ENCODE results near the gene SHKBP1. TPM values are rescaled to one million over a fixed set of nuclear protein-coding genes. Genes with fewer than 3 reads are reported as not detected.
A peak's percentile ranks its signal among the peaks of the same experiment; 100 is the strongest.

The SHKBP1 gene
- total and polyA plus RNA-seq, 10 of the 15 experiments (the other 5 are each of a cell fraction or from before 2014, with no cell fraction given): 2.3 to 123 (median 67.0) TPM

- H3K4me3 ChIP-seq: no peak overlapping the region
- no peaks in the 10 kb centered on the region for H3K27me3 ChIP-seq (replicated peaks in 1 of 2; ENCODE audit: control insufficient read depth in 2 of 2, insufficient read depth in 2 of 2, low read length in 1 of 2)
- H4K20me1 ChIP-seq (ENCODE audit: control insufficient read depth, insufficient read depth): no peaks in the 10 kb centered on the region
- no peak overlapping the region for H3K9ac ChIP-seq (ENCODE audit: control insufficient read depth, insufficient read depth, low read length)
- intact Hi-C loops (cut with micrococcal nuclease; ENCODE audit: unreplicated experiment): no loop called here
- H3K27ac ChIP-seq (ENCODE audit: control insufficient read depth, insufficient read depth): no peak overlapping the region
- H3K4me1 ChIP-seq (ENCODE audit: control insufficient read depth, insufficient read depth, low read length): peaks cover 5% of the 10 kb centered on the region; the same call in 1 of the 2 replicates
- ChIA-PET CTCF (no interaction called here), POLR2A (interaction anchor here (0.6 kb wide), 1 partner anchor 72 kb away, joined by 3 read pairs; no protein-coding TSS in a partner anchor), SMC1A (ENCODE audit: uncharacterized antibody, unreplicated experiment) (no interaction called here), RAD21 (ENCODE audit: unreplicated experiment) (interaction anchor here (0.7 kb wide), 1 partner anchor 270 kb away, joined by 3 read pairs; no protein-coding TSS in a partner anchor)
- FAIRE-seq: no peak
- H3K79me2 ChIP-seq (ENCODE audit: control insufficient read depth, insufficient read depth, low read length): no peaks in the 10 kb centered on the region
- ATAC-seq: no peak
- no peak for DNase-seq (ENCODE audit: low read depth, low spot score)
- no peaks in the 10 kb centered on the region for H3K36me3 ChIP-seq (ENCODE audit: control insufficient read depth in 2 of 2, insufficient read depth in 2 of 2, low read length in 1 of 2)
- WGBS (ENCODE audit: insufficient coverage, insufficient replicate concordance, low lambda C conversion rate, missing lambda C conversion rate): 12% methylated on average over 5 of the region's 5 CpGs
- peak overlapping the region; percentile 21; the same call in 1 of the 2 replicates for H2AFZ ChIP-seq (ENCODE audit: control insufficient read depth, low read depth, low read length)
- no TSS peak for BruUV-seq (replicated peaks)
- no peak for TF ChIP-seq IKZF1 (conservative IDR thresholded peaks at IDR 0.05)
- no peak for TF ChIP-seq ASH2L (IDR thresholded peaks at IDR 0.05; ENCODE audit: borderline replicate concordance, low read depth)
- no peak for TF ChIP-seq MYC (IDR thresholded peaks at IDR 0.05; ENCODE audit: insufficient read depth, insufficient read length, insufficient replicate concordance, low read length, severe bottlenecking)
- TF ChIP-seq IRF3 (IDR thresholded peaks at IDR 0.05): no peak
- no peak for TF ChIP-seq POU2F2 (IDR thresholded peaks at IDR 0.05; ENCODE audit: borderline replicate concordance, low read depth, low read length)
- TF ChIP-seq SMAD1 (IDR thresholded peaks at IDR 0.05; ENCODE audit: low read depth, partially characterized antibody): no peak
- peak; percentile 54 for TF ChIP-seq MEF2B (IDR thresholded peaks at IDR 0.05; ENCODE audit: partially characterized antibody, poor library complexity, severe bottlenecking)
- 0 out of 2 replicates have a peak, but pooled peaks have one; percentile 15 for TF ChIP-seq MTA2 (IDR thresholded peaks at IDR 0.05; ENCODE audit: low read depth)
- no peak for TF ChIP-seq RCOR1 (conservative IDR thresholded peaks at IDR 0.05; ENCODE audit: low read depth, low read length)
- no peak for TF ChIP-seq CUX1 (IDR thresholded peaks at IDR 0.05; ENCODE audit: insufficient replicate concordance, low read depth, low read length)
- TF ChIP-seq IKZF2 (IDR thresholded peaks at IDR 0.05): peak in 1 of 2 experiments; percentile 13; a peak in 1 of 4 replicates
- in situ Hi-C loops (cut with MboI): no loop called here
- peak overlapping the region; percentile 20; the same call in 1 of the 2 replicates for H3K4me2 ChIP-seq (ENCODE audit: control insufficient read depth, insufficient read depth)
- no peaks in the 10 kb centered on the region for H3K9me3 ChIP-seq (replicated peaks; ENCODE audit: control insufficient read depth, insufficient read depth, low read length)
These were observed 64.1 kb downstream of the SHKBP1 start for GRCh38 chr19:40640744-40641143.
